Neural progenitor cell (in vitro differentiated cells): ENCODE measurements around the gene HOGA1.

Experiments
- EZH2 ChIP-seq: fragments of 200-600 bp; sonication (generic); IDR thresholded peaks from 2 replicates; pipeline ENCODE4 v1.6.1; 2017; ENCODE audit warnings: antibody characterized with exemption, mild to moderate bottlenecking, moderate library complexity
- EZH2phosphoT487 ChIP-seq: fragments of 200-600 bp; sonication (generic); IDR thresholded peaks from 2 replicates; pipeline ENCODE4 v1.6.1; 2017; ENCODE audit warnings: antibody characterized with exemption
- TF ChIP-seq, protein P1 (sequence below): fragments of 200-600 bp; sonication (generic); IDR thresholded peaks from 2 replicates; pipeline ENCODE4 v1.5.1; 2017; ENCODE audit warnings: antibody characterized with exemption, mild to moderate bottlenecking

DNA sequence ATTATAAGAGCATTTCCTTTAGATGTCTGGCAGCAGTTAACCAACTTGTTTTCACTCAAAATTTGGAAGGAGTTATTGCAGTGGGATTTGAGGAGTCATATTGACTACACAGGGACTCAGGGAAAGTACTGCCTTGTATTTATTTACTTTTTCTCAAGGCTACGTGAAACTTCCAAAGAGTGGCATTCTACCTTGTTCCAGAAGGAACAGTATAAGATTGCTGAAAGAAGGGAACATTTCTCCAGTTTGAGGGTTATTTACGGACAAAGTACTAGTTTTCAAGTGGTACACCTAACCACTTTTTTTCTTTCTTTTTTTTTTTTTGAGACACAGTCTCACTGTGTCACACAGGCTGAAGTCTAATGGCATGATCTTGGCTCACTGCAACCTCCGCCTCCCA lies 44.0 kb downstream of the HOGA1 start:
- TF ChIP-seq, protein P1, sequence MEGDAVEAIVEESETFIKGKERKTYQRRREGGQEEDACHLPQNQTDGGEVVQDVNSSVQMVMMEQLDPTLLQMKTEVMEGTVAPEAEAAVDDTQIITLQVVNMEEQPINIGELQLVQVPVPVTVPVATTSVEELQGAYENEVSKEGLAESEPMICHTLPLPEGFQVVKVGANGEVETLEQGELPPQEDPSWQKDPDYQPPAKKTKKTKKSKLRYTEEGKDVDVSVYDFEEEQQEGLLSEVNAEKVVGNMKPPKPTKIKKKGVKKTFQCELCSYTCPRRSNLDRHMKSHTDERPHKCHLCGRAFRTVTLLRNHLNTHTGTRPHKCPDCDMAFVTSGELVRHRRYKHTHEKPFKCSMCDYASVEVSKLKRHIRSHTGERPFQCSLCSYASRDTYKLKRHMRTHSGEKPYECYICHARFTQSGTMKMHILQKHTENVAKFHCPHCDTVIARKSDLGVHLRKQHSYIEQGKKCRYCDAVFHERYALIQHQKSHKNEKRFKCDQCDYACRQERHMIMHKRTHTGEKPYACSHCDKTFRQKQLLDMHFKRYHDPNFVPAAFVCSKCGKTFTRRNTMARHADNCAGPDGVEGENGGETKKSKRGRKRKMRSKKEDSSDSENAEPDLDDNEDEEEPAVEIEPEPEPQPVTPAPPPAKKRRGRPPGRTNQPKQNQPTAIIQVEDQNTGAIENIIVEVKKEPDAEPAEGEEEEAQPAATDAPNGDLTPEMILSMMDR: no peak
- TF ChIP-seq EZH2: no peak
- TF ChIP-seq EZH2phosphoT487: no peak
